H9 (cell line): ENCODE results near the gene MT3. TPM values are rescaled to one million over a fixed set of nuclear protein-coding genes. Genes with fewer than 3 reads are reported as not detected.

Experiments used
- DNase-seq: peaks from one replicate; pipeline ENCODE4 v3.0.0-alpha.2; 2017
- H2AFZ ChIP-seq: one replicate; pipeline ENCODE4 v1.6.1; 2013; ENCODE audit warnings: mild to moderate bottlenecking, low read length, control low read depth, moderate library complexity
- H2AK5ac ChIP-seq: 2 replicates; pipeline ENCODE4 v1.6.1; 2013; ENCODE audit warnings: low read length, control low read depth, mixed read lengths; ENCODE audit not compliant: insufficient read length
- H2BK120ac ChIP-seq: one replicate; pipeline ENCODE4 v1.6.1; 2013; ENCODE audit warnings: low read depth, mild to moderate bottlenecking, low read length, control low read depth, inconsistent platforms; ENCODE audit not compliant: poor library complexity, severe bottlenecking
- H2BK12ac ChIP-seq: 2 replicates; pipeline ENCODE4 v1.6.1; 2013; ENCODE audit warnings: low read length, control low read depth, mixed read lengths, low read depth; ENCODE audit not compliant: insufficient read length
- H2BK15ac ChIP-seq: 2 replicates; pipeline ENCODE4 v1.6.1; 2013; ENCODE audit warnings: low read depth, low read length, control low read depth
- H2BK20ac ChIP-seq: one replicate; pipeline ENCODE4 v1.6.1; 2013; ENCODE audit warnings: low read depth, mild to moderate bottlenecking, low read length, control low read depth, inconsistent platforms; ENCODE audit not compliant: poor library complexity, severe bottlenecking
- H2BK5ac ChIP-seq: 2 replicates; pipeline ENCODE4 v1.6.1; 2013; ENCODE audit warnings: low read length, control low read depth, mixed read lengths; ENCODE audit not compliant: insufficient read length
- H3K14ac ChIP-seq: 2 replicates; pipeline ENCODE4 v1.6.1; 2013; ENCODE audit warnings: low read length, control low read depth; ENCODE audit not compliant: insufficient read depth
- H3K18ac ChIP-seq: 2 replicates; pipeline ENCODE4 v1.6.1; 2013; ENCODE audit warnings: low read depth, mild to moderate bottlenecking, mixed read lengths, low read length, control low read depth; ENCODE audit not compliant: insufficient read length
- H3K23ac ChIP-seq: 2 replicates; pipeline ENCODE4 v1.6.1; 2013; ENCODE audit warnings: low read length, control low read depth, mixed read lengths, low read depth; ENCODE audit not compliant: insufficient read length
- H3K23me2 ChIP-seq: 2 replicates; pipeline ENCODE4 v1.6.1; 2013; ENCODE audit warnings: low read depth, mild to moderate bottlenecking, mixed read lengths, low read length, control low read depth; ENCODE audit not compliant: insufficient read length, poor library complexity, severe bottlenecking
- H3K27ac ChIP-seq: 2 replicates; pipeline ENCODE4 v1.5.1; 2013; ENCODE audit warnings: low read length, control low read depth, mixed read lengths, low read depth; ENCODE audit not compliant: insufficient read length
- H3K27me3 ChIP-seq: 2 replicates; pipeline ENCODE4 v1.6.1; 2013; ENCODE audit warnings: low read length, control low read depth, inconsistent platforms; ENCODE audit not compliant: insufficient read depth
- H3K4ac ChIP-seq: 2 replicates; pipeline ENCODE4 v1.6.1; 2013; ENCODE audit warnings: low read depth, mild to moderate bottlenecking, control low read depth, inconsistent platforms, low read length, moderate library complexity
- H3K4me1 ChIP-seq: 2 replicates; pipeline ENCODE4 v1.6.1; 2013; ENCODE audit warnings: low read length, control low read depth, inconsistent platforms; ENCODE audit not compliant: insufficient read depth
- H3K4me2 ChIP-seq: 2 replicates; pipeline ENCODE4 v1.6.1; 2013; ENCODE audit warnings: low read length, control low read depth, mixed read lengths; ENCODE audit not compliant: insufficient read length, insufficient read depth
- H3K56ac ChIP-seq: 2 replicates; pipeline ENCODE4 v1.6.1; 2013; ENCODE audit warnings: low read depth, mild to moderate bottlenecking, mixed read lengths, low read length, control low read depth; ENCODE audit not compliant: insufficient read length
- H3K79me1 ChIP-seq: 2 replicates; pipeline ENCODE4 v1.6.1; 2013; ENCODE audit warnings: low read depth, mild to moderate bottlenecking, moderate library complexity, low read length, control low read depth, inconsistent platforms; ENCODE audit not compliant: insufficient read depth, poor library complexity, severe bottlenecking
- H3K79me2 ChIP-seq: 2 replicates; pipeline ENCODE4 v1.6.1; 2013; ENCODE audit warnings: low read length, control low read depth, inconsistent platforms; ENCODE audit not compliant: insufficient read depth
- H3K9ac ChIP-seq: 2 replicates; pipeline ENCODE4 v1.6.1; 2013; ENCODE audit warnings: low read length, control low read depth, mixed read lengths; ENCODE audit not compliant: insufficient read length; ENCODE audit errors: extremely low read depth
- H3K9me3 ChIP-seq: one replicate; pipeline ENCODE4 v1.6.1; 2013; ENCODE audit warnings: low read depth, low read length, inconsistent platforms; ENCODE audit not compliant: control insufficient read depth
- H3T11ph ChIP-seq: one replicate; pipeline ENCODE4 v1.6.1; 2013; ENCODE audit warnings: mild to moderate bottlenecking, low read length, control low read depth, inconsistent platforms
- H4K20me1 ChIP-seq: one replicate; pipeline ENCODE4 v1.6.1; 2013; ENCODE audit not compliant: control insufficient read depth, insufficient read length, insufficient read depth
- H4K5ac ChIP-seq: 2 replicates; pipeline ENCODE4 v1.6.1; 2013; ENCODE audit warnings: low read depth, mild to moderate bottlenecking, mixed read lengths, low read length, control low read depth; ENCODE audit not compliant: insufficient read length
- H4K8ac ChIP-seq: replicated peaks from 2 replicates; pipeline ENCODE4 v1.6.1; 2013; ENCODE audit warnings: low read length, control low read depth, mixed read lengths, low read depth; ENCODE audit not compliant: insufficient read length
- H4K91ac ChIP-seq: 2 replicates; pipeline ENCODE4 v1.6.1; 2013; ENCODE audit warnings: low read depth, mild to moderate bottlenecking, moderate library complexity, mixed read lengths, low read length, control low read depth; ENCODE audit not compliant: insufficient read length
- H3K27ac Mint-ChIP-seq, 3 experiments: 2 replicates in 2 of 3; 3 replicates in 1 of 3; pipeline ENCODE4 v1.8.0; 2020 to 2021; ENCODE audit warnings: mixed read lengths in 3 of 3, mild to moderate bottlenecking in 1 of 3, moderate library complexity in 1 of 3
- H3K27me3 Mint-ChIP-seq: 2 replicates; pipeline ENCODE4 v1.8.0; 2021; ENCODE audit warnings: low read depth, mild to moderate bottlenecking, moderate library complexity, mixed read lengths
- H3K36me3 Mint-ChIP-seq, 3 experiments: 2 replicates in 2 of 3; 3 replicates in 1 of 3; pipeline ENCODE4 v1.8.0; 2020 to 2021; ENCODE audit warnings: low read depth in 3 of 3, mixed read lengths in 3 of 3; ENCODE audit not compliant: insufficient read depth in 1 of 3
- H3K4me1 Mint-ChIP-seq, 2 experiments: 2 replicates each; pipeline ENCODE4 v1.8.0; 2020; ENCODE audit warnings: mixed read lengths in 2 of 2
- H3K4me3 Mint-ChIP-seq, 2 experiments: 2 replicates in 1 of 2; 3 replicates in 1 of 2; pipeline ENCODE4 v1.8.0; 2020 to 2021; ENCODE audit warnings: mild to moderate bottlenecking in 2 of 2, mixed read lengths in 2 of 2, moderate library complexity in 1 of 2
- H3K9me3 Mint-ChIP-seq, 2 experiments: 2 replicates in 1 of 2; 3 replicates in 1 of 2; pipeline ENCODE4 v1.8.0; 2020; ENCODE audit warnings: mild to moderate bottlenecking in 2 of 2, mixed read lengths in 2 of 2, moderate library complexity in 1 of 2
- WGBS: extraction: QIAGEN DNeasy Blood & Tissue Kit; methylation state at CpG from one replicate; pipeline ENCODE4 v1.1.7; 2013; ENCODE audit warnings: missing lambda C conversion rate, low lambda C conversion rate, mixed read lengths; ENCODE audit not compliant: insufficient read length; ENCODE audit errors: extremely low coverage; 5-methylcytosine and 5-hydroxymethylcytosine counted together
- total RNA-seq: library from RNA; stranded (reverse); gene quantifications from 2 replicates; pipeline ENCODE4 v1.2.1, GENCODE V29; 2021
- TF ChIP-seq, protein P1 (sequence below): fragments of 200-600 bp; sonication (generic); conservative IDR thresholded peaks from 3 replicates; pipeline ENCODE4 v1.8.0; 2021; ENCODE audit warnings: antibody characterized with exemption, mild to moderate bottlenecking

Gene MT3
- total RNA-seq, 1 experiment from 2014 or later: not detected

DNA sequence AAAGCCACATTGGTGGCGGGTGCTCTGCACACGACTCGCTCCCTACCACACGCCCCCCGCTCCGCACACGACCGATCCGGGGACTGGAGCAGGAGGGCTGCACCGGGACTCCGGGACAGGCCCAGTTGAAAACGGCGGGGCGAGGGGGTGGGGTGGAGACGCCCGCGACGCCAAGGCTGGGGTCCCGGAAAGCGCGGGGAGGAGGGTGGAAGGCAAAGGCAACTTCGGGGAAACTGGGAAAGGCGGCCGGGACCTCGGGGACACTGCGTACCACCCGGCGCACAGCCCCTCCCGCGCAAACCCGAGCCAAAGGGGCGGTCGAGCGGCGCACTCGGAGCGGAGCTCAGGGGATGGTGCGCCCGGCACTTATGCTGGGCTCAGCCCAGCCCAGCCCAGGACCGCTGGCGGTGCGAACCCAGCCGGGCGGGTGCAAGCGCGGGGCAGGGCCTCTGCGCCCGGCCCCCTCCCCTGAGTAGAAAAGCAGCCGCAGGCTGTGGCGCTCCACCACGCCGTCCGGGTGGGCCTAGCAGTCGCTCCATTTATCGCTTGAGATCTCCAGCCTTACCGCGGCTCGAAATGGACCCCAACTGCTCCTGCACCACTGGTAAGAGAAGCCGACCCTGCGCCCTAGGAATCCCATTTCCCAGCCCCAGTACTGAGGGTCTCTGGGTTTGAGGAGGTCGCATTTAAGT, 43.0 kb downstream of the MT3 start, which contains the start of gene MT1M:
Gene MT1M (plus strand): TSS at position 504 of the 692 bp plus-strand sequence. CDS start 73 bp downstream, at position 577.
- H3K4me1 ChIP-seq: no peaks in the 10 kb centered on the region
- no peak within 1 kb of the TSS for H3K4ac ChIP-seq
- H2BK5ac ChIP-seq: no peak within 1 kb of the TSS
- peak within 1 kb of the TSS; percentile 66 to 79 for H3K4me3 Mint-ChIP-seq
- no peak within 1 kb of the TSS for H3K56ac ChIP-seq
- H4K91ac ChIP-seq: no peak within 1 kb of the TSS
- no peak within 1 kb of the TSS for H3K27ac ChIP-seq
- H3K14ac ChIP-seq: no peak within 1 kb of the TSS
- TF ChIP-seq, protein P1, sequence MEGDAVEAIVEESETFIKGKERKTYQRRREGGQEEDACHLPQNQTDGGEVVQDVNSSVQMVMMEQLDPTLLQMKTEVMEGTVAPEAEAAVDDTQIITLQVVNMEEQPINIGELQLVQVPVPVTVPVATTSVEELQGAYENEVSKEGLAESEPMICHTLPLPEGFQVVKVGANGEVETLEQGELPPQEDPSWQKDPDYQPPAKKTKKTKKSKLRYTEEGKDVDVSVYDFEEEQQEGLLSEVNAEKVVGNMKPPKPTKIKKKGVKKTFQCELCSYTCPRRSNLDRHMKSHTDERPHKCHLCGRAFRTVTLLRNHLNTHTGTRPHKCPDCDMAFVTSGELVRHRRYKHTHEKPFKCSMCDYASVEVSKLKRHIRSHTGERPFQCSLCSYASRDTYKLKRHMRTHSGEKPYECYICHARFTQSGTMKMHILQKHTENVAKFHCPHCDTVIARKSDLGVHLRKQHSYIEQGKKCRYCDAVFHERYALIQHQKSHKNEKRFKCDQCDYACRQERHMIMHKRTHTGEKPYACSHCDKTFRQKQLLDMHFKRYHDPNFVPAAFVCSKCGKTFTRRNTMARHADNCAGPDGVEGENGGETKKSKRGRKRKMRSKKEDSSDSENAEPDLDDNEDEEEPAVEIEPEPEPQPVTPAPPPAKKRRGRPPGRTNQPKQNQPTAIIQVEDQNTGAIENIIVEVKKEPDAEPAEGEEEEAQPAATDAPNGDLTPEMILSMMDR: no peak
- no peak within 1 kb of the TSS for H3K9ac ChIP-seq
- no peaks in the 10 kb centered on the region for H3K79me1 ChIP-seq
- no peak within 1 kb of the TSS for H2AK5ac ChIP-seq
- no peaks in the 10 kb centered on the region for H3K79me2 ChIP-seq
- DNase-seq: no peak
- H2BK120ac ChIP-seq: no peak within 1 kb of the TSS
- H3K23me2 ChIP-seq: peaks cover 7% of the 10 kb centered on the region
- no CpG with 5 or more reads among the region's 61 CpGs for WGBS
- no peak within 1 kb of the TSS for H3K18ac ChIP-seq
- H2BK12ac ChIP-seq: no peak within 1 kb of the TSS
- H3K4me1 Mint-ChIP-seq: peaks cover 13 to 27% of the 10 kb centered on the region in 2 experiments
- peak within 1 kb of the TSS; percentile 77 for H3K4me2 ChIP-seq
- no peak within 1 kb of the TSS for H4K8ac ChIP-seq
- H3K23ac ChIP-seq: no peak within 1 kb of the TSS
- peaks cover 99% of the 10 kb centered on the region for H3K27me3 Mint-ChIP-seq
- peaks cover 90% of the 10 kb centered on the region for H3K27me3 ChIP-seq
- no peak within 1 kb of the TSS for H4K5ac ChIP-seq
- no peaks in the 10 kb centered on the region for H3K9me3 ChIP-seq
- peaks cover 0 to 12% of the 10 kb centered on the region in 2 experiments; a peak in 2 of 5 replicates for H3K9me3 Mint-ChIP-seq
- H4K20me1 ChIP-seq: no peaks in the 10 kb centered on the region
- H2BK15ac ChIP-seq: no peak within 1 kb of the TSS
- no peak within 1 kb of the TSS for H2BK20ac ChIP-seq
- no peak within 1 kb of the TSS for H3K27ac Mint-ChIP-seq
- no peak within 1 kb of the TSS for H2AFZ ChIP-seq
- H3T11ph ChIP-seq: no peak within 1 kb of the TSS
- H3K36me3 Mint-ChIP-seq: no peaks in the 10 kb centered on the region; a peak in 1 of 7 replicates
